HK-2 (cell line): Measurements from ENCODE around the gene HAP1.

Experiments used
- DNase-seq: peaks from one replicate; pipeline ENCODE4 v3.0.0-alpha.2; 2018; ENCODE audit not compliant: unreplicated experiment

The HAP1 gene

GRCh38 chr17:41766135-41766534, 31.7 kb upstream of the HAP1 start:
- no peak for DNase-seq

GRCh38 chr17:41763327-41763726, 28.9 kb upstream of the HAP1 start:
- no peak for DNase-seq

- no peak for DNase-seq
These were observed 28.4 kb upstream of the HAP1 start for GRCh38 chr17:41762841-41763240.

GRCh38 chr17:41762391-41762790, 27.9 kb upstream of the HAP1 start:
- DNase-seq = no peak

GRCh38 chr17:41760878-41761277, 26.4 kb upstream of the HAP1 start:
- DNase-seq = no peak

- DNase-seq = no peak
These were observed 24.2 kb upstream of the HAP1 start for GRCh38 chr17:41758601-41759000.

- no peak for DNase-seq
These were observed 19.6 kb upstream of the HAP1 start for GRCh38 chr17:41754066-41754465.

- no peak for DNase-seq
These were observed 16.8 kb upstream of the HAP1 start for GRCh38 chr17:41751288-41751687.

GRCh38 chr17:41750862-41751261, 16.4 kb upstream of the HAP1 start:
- DNase-seq = no peak

GRCh38 chr17:41748275-41748674, 13.8 kb upstream of the HAP1 start:
- no peak for DNase-seq

- no peak for DNase-seq
These were observed 7.3 kb upstream of the HAP1 start for GRCh38 chr17:41741709-41742108.

GRCh38 chr17:41740506-41740905, 6.1 kb upstream of the HAP1 start:
- no peak for DNase-seq

GRCh38 chr17:41739661-41740352, 5.4 kb upstream of the HAP1 start:
- DNase-seq = peak; percentile 22

GRCh38 chr17:41738801-41739112, 4.3 kb upstream of the HAP1 start:
- DNase-seq = no peak

- DNase-seq = peak; percentile 87
These were observed 3.8 kb upstream of the HAP1 start for GRCh38 chr17:41738077-41738800.

- no peak for DNase-seq
These were observed 3.2 kb upstream of the HAP1 start for GRCh38 chr17:41737680-41738023.

- no peak for DNase-seq
These were observed 2.7 kb upstream of the HAP1 start for GRCh38 chr17:41736983-41737679.

GRCh38 chr17:41735744-41736143, 1.3 kb upstream of the HAP1 start:
- no peak for DNase-seq

GRCh38 chr17:41734949-41735313, 488 bp upstream of the HAP1 start:
- no peak for DNase-seq

- DNase-seq = no peak
These were observed 900 bp downstream of the HAP1 start for GRCh38 chr17:41733348-41734138.

- DNase-seq = no peak
These were observed 2.6 kb downstream of the HAP1 start for GRCh38 chr17:41731836-41732235.

- DNase-seq = no peak
These were observed 4.0 kb downstream of the HAP1 start for GRCh38 chr17:41730479-41730878.

GRCh38 chr17:41728056-41728455, 6.4 kb downstream of the HAP1 start:
- DNase-seq = no peak
